Peyer's patch (tissue), 4 donors: Measurements from ENCODE around the gene SNED1.

Source experiments
- POLR2A ChIP-seq, 2 donors: fragments of 450-650 bp; IDR thresholded peaks; one replicate each; pipeline ENCODE4 v1.5.1; 2017; ENCODE audit warnings: antibody characterized with exemption in 2 of 2, mild to moderate bottlenecking in 2 of 2, moderate library complexity in 2 of 2
- TF ChIP-seq, protein P1 (sequence below), 6 experiments: fragments of 450-650 bp in 4 of 6; fragments of 200-600 bp in 2 of 6; sonication (generic) in 1 of 6; IDR thresholded peaks; one replicate each; pipeline ENCODE4 v1.5.1; 2017 to 2019; ENCODE audit warnings: antibody characterized with exemption in 6 of 6, mild to moderate bottlenecking in 3 of 6, moderate library complexity in 1 of 6

DNA sequence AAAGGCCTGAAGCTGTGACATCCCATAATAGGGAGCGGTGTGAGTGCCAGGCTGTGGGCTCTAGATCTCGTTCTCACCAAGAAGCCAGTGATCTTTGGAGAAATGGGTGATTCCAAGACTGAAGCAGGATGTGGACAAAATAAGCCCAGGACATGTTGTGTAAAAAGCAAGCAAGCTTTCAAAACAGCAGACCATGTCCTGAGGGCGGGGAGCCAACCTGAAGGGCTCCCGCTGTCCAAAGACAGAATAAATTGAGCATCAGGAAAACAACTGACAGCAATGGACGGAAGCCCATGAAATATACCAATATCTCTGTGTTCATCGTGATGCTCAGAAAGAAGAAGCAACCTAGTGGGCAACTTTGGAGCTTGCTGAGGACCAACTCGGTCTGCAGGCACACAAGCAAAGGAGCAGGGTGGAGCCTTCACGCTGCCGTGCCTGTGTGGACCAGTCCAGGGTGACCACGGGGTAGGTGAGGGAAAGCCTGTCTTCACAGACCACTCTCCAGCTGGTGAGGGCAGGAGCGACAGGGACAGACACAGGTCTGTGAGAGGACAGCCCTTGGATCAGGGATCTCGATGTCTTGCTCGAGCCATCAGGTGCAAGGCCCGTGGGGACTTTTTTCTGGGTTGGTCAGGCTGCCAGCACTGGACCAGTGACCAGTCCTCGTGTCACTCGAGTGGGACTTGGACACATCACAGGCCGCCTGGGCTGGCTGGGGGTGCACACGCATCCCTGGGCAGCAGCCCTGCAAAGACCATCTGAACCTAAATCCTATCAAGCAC lies 82.2 kb downstream of the SNED1 start:
- TF ChIP-seq, protein P1, sequence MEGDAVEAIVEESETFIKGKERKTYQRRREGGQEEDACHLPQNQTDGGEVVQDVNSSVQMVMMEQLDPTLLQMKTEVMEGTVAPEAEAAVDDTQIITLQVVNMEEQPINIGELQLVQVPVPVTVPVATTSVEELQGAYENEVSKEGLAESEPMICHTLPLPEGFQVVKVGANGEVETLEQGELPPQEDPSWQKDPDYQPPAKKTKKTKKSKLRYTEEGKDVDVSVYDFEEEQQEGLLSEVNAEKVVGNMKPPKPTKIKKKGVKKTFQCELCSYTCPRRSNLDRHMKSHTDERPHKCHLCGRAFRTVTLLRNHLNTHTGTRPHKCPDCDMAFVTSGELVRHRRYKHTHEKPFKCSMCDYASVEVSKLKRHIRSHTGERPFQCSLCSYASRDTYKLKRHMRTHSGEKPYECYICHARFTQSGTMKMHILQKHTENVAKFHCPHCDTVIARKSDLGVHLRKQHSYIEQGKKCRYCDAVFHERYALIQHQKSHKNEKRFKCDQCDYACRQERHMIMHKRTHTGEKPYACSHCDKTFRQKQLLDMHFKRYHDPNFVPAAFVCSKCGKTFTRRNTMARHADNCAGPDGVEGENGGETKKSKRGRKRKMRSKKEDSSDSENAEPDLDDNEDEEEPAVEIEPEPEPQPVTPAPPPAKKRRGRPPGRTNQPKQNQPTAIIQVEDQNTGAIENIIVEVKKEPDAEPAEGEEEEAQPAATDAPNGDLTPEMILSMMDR (IDR thresholded peaks at IDR 0.05): no peak
- no peak for TF ChIP-seq POLR2A (IDR thresholded peaks at IDR 0.05)
